GM12892 (cell line): ENCODE measurements around the gene PLA2G2F.

Experiments used
- POLR2A ChIP-seq: IDR thresholded peaks from 2 replicates; pipeline ENCODE4 v1.6.1; 2011; ENCODE audit warnings: low read depth, low read length, control low read depth
- TAF1 ChIP-seq: IDR thresholded peaks from 2 replicates; pipeline ENCODE4 v1.6.1; 2011; ENCODE audit warnings: low read depth, mild to moderate bottlenecking, control low read depth, low read length, borderline replicate concordance

DNA sequence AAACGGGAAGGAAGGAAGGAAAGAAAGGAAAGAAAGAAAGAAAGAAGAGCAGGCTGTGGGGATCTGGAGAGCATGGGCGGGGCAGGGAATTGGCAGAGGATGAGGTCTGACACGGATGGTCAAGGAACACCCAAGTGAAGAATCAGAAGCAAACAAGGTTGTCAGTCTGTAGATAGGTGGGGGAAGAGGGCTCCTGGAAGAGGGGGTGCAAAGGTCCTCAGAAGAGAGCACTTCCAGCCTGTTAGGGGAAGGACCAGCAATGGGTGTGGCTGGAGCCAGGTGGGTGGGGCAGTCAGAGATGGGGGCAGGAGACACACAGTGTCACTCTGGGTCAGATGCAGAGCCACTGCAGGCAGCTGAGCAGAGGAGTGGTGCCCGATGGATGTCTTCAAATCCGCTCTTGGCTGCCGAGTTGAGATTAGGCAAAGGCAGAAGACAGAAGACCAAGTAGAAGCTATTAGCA lies 58.2 kb downstream of the PLA2G2F start:
- no peak for TF ChIP-seq POLR2A
- TF ChIP-seq TAF1 = no peak
